ENCODE measurements around the gene LAMP5.

Gene LAMP5

DNA sequence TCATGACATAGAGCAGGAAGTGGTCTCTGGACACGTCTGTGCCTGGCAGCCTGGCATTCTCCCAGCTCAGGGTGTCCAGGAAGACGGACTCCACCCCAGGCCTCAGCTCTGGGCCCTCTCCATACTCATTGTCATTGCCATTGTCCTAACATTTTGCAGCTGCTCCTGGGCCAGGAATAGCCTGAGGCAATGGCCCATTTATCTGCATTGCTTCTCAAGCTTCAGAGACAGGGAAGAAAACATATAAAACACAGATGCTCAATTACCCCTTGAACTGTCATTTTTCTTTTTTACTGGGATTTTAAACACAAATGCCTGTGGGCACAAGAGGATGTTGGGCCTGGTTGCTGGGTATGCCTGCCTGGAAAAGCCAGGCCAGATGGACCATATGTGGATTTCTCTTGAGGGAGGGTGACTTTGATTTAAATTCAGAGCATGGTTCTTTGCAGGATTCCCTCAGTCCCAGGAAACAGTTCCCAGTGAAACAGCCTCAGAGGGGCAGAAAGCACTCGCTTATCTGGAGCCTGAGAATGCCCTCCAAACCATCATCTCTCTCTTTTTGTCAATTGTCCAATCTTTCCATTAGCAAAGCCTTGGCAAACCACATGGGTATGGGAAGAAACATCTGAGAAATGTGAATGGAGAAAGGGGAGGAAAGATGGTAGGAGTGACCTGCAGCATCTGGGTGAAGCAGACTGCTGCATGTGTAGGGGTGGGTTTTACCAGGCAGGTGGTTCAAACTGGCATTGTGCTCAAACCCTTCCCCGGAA lies 17.9 kb downstream of the LAMP5 start:
- no peak for DNase-seq

DNA sequence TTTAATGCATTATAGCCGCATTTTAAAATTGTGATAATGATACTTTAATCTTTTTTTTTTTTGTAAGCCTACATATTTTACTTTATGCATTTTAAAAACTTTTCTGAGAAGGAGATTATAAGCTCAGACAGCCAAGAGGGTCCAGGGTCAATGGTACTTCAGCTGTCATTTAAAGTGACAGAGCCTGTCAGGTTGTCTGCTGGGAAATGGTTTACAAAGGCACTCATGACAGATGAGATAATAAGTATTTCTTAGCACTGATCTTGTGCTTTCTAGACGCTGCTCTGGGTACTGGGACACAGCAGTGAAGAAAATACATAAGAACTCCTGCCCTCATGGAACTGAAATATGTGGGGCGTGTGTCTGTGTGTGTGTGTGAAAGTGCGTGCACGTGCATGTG lies 19.6 kb downstream of the LAMP5 start:
- DNase-seq, result no peak

DNA sequence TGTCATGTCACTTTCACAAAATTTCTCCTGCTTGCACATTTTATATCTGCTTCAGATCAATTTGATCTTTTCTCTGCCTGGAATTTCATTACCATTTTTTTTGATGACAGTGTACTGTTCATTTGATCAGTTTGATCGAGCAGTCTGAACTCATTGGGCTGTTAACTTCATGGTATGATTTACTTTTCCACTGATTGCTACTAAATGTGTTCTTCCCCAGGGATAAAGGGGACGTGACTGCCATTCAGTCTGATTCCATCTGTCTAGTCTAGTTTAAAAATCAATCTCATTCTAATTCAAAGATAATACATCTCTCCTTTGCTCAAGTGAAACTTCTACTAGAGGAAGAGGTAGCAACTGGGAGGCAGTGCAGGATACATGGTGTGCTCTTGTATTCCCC lies 21.1 kb downstream of the LAMP5 start:
- DNase-seq, result no peak

DNA sequence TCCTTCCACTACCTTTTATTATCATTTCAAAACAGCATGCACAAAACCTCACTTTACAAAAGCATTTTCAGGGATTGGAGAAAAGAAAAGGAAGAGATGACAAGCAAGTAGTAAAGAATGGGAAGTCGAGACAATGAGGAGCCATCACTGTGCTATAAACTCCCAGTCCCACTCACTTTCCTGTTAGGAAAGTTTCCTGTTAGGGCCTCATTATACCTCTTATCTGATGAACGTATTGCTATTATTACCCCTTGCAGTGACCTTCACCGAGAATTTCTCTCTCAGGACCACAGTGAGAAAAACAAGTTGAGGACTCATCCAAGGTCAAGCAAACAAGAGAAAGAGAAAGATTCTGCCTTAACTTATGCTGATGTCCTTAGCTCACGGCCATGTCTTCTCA lies 28.8 kb downstream of the LAMP5 start:
- no peak for DNase-seq

DNA sequence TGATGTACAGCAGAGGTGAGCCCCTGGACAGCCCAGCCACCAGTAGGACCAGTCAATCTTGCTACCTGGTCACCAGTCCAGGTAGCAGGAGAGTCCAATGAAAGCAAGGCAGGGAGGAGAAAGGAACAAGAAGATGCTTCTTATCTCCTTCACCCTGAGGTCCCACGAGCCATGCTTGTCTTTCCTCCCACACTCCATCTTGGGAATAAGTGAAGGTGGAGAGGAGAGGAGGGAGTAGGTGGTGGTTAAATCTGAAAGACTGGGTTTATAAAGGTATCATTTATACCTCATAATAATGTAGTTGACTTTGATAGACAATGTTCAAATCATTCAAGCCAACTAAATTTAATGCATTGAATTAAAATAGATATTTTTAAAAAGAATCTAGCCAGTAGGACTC lies 35.9 kb downstream of the LAMP5 start:
- no peak for DNase-seq

DNA sequence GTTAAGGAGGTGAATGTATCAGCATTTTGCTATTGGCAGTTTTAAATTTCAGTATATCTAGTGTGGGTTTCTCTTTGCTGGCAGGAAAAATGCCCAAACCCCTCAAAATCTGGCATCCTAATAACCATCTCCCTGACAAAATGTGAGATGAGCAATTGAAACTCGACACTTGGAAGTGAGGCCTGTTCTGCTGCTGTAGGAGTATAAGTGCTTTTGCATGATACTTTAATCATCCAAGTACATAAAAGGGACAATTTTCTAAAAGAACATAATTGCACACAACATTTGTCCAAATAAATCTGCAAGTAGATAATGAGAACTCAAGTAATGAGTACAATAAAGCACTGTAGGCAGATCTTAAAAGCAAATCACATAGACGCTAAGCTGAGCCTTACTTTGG lies 36.5 kb downstream of the LAMP5 start:
- no peak for DNase-seq

DNA sequence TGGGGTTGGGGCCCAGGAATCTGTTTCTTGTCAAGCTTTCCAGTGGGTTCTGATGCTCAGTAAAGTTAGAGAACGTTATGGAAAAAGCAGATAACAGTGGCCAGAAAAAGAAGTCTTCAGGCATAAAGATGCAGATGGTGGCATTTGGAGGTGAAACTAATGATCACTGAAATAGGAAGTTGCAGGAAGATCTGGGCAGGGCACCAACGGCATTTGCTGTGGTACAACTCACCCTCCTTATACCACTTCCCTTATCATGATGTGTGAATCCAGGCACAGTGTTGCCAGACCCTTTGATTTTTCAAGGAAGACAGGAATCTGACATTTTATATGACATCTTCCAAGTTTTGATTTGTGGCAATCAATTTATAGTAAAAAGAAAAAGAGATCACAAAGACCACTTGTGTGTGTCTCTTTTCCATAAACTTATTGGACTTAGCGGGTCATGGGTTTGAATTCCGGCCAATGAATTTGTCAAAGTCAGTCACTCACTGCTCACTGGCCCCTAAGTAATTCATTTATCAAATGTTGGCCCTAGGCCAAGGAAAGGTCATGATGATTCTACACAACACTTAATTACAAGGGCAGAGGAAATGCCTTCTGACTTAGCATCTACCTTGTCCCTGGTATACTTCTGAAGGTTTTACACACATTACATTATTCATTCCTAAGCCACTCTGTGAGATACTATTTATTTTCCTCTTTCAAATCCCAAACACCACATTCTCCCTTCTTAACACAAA lies 37.6 kb downstream of the LAMP5 start:
- no peak for DNase-seq

- DNase-seq, result no peak
Observed at GRCh38 chr20:9555781-9556180, 41.4 kb downstream of the LAMP5 start.

DNA sequence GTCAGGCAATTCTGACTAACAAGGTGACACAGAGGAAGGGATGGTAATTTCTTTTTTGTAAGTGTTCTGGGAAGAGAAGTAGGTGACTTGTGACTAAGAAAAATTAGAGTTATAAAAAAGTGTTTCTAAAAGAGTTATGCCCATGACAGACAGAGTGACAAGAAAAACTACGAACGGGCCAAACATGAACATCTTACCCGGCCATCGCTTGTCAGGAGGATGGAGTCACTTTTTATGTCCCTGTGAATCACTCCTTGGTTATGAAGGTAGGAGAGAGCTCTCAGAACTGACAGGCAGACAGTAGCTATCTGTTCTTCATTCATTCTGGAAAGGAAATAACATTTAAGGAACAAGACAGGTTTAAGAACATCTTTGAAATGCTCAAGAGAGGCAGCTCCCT lies 43.0 kb downstream of the LAMP5 start:
- no peak for DNase-seq

- no peak for DNase-seq
Observed at GRCh38 chr20:9565910-9566550, 51.6 kb downstream of the LAMP5 start.

DNA sequence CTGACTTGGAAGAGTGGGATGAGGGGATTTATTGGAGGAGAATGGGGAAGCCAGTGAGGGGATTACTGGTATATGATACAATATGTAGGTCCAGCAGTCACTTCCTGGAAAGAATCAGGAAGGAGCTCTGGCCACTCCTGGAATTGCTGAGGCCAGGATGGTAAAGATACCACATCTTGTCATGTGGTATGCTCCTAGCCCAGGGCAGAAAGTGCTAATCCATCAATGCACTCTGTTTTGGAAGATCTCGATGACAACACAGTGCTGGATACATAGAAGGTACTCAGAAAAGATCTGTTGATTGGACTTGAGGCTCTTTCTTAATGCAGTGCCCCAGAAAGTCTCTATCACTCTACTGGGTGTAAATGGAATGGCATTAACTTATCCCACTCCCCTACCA lies 52.6 kb downstream of the LAMP5 start:
- no peak for DNase-seq

GRCh38 chr20:9570612-9571011 lies 56.2 kb downstream of the LAMP5 start:
- no peak for DNase-seq

GRCh38 chr20:9571783-9572182 lies 57.4 kb downstream of the LAMP5 start:
- DNase-seq, result no peak

DNA sequence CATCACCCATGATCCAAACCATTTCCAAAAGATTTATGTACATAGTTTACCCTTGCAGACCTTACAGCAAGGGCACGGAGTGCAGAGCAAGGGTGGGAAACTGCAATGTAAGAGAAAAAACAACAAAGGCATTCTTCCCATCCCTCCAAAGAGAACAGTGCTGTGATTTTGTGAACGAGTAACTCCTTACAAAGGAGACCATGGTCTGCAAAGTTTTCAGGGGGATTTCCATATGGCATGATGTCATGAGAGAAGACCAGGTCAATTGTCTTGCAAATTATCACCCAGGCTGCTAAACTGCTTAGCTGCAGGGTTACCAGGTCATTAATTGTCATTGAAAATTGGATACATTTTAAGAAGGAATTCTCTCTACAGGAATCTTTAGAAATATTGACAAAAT lies 58.3 kb downstream of the LAMP5 start:
- DNase-seq, result no peak

- DNase-seq, result peak; percentile 45
Observed at GRCh38 chr20:9573335-9574151, 59.2 kb downstream of the LAMP5 start.

GRCh38 chr20:9574181-9574580 lies 59.8 kb downstream of the LAMP5 start:
- DNase-seq, result no peak

- no peak for DNase-seq
Observed at GRCh38 chr20:9574776-9575175, 60.4 kb downstream of the LAMP5 start.

GRCh38 chr20:9575836-9576235 lies 61.4 kb downstream of the LAMP5 start:
- DNase-seq, result no peak

DNA sequence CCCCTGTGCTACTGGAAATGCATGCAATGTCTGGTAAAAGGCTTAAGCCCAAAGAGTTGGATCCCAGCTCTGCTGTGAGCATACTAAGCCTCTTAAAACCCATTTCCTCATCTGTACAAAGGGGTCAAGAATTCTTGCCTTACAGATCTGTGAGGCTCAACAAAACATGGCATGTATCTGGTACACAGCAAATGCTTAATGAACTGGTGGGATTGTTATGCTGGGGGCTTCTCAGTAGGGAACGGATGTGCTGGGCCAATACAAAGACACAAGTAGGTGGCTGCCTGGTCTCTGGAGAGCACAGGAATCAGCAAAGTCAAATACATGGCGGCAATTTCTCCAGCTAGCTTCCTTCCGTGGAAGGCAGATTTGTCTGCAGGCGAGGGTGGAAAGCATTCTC lies 62.3 kb downstream of the LAMP5 start:
- no peak for DNase-seq

- DNase-seq, result no peak
Observed at GRCh38 chr20:9577397-9577796, 63.0 kb downstream of the LAMP5 start.

DNA sequence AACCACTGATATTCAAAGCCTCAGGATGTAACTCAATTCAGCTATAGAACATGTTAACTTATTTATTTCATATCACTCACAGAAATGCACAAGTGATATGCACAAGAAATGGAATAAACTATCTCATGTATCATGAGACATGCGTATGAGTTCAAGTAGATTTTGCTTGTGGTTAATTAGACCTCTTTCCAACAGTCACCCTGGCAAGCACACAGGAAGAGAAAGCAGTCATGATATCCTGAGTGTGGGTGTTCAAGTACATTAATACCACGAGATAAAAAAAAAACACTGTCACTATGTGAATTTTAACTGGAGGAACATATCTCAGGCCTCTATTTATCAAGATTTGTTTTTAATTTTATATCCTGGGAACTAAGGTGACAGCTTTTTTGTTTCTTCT lies 64.2 kb downstream of the LAMP5 start:
- DNase-seq, result no peak
